K562 (cell line): Measurements from ENCODE around the gene CHERP.

ENCODE experiments used
- RAD21 ChIP-seq, 2 experiments: fragments of 250-450 bp in 1 of 2; fragments of 450-650 bp in 1 of 2; sonication (Bioruptor Pico) in 1 of 2; formaldehyde crosslinking in 1 of 2; IDR thresholded peaks in 1 of 2; conservative IDR thresholded peaks in 1 of 2; 2 replicates each; pipeline versions ENCODE4 v1.4.0 to v1.8.0; 2020 to 2022; ENCODE audit warnings: mild to moderate bottlenecking in 2 of 2, moderate library complexity in 1 of 2
- SETDB1 ChIP-seq: IDR thresholded peaks from one replicate; pipeline ENCODE4 v1.6.1; 2012; ENCODE audit warnings: low read length, control low read depth, inconsistent platforms
- SP1 ChIP-seq: sonication (generic); formaldehyde crosslinking; IDR thresholded peaks from 2 replicates; pipeline ENCODE4 v1.8.1; 2022; ENCODE audit warnings: mild to moderate bottlenecking, missing genetic modification reagents
- TF ChIP-seq, protein P1 (sequence below): sonication (generic); formaldehyde crosslinking; IDR thresholded peaks from 2 replicates; pipeline ENCODE4 v1.5.0; 2020; ENCODE audit warnings: missing genetic modification reagents

DNA sequence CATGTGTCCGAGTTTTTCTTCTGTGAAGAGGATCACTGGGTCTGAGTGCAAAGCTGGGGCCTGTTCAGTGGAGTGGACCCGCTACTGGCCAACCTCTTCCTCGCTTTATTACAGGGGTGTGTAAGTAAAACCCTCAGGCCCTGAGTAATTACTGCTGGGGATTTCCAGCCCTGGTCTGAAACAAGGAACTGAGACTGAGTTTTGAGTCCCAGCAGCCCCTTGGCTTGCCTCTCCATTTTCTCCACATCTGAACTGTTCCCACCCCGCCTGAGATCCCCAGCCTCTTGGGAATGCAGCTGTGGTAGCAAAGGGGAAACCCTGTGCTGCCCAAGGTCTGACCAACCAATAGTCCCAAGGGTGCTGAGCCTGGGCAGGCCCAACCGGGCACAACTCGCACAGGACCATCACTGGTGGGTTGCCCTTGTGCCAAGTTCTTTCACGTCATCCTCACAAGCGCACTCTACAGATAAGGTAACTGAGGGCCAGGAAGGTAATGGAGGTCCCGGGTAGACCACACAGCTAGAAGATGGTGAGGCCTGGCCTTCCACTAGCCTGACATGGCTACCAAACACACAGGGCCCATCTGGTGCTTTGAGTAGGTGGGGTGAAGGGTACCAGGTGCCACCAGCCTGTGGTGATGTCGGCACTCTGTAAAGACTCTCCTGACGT, 43.7 kb upstream of the CHERP start:
- TF ChIP-seq RAD21 (CRISPR knock-in tag; conservative IDR thresholded peaks at IDR 0.05 in 1 of 2, IDR thresholded peaks at IDR 0.05 in 1 of 2) (no peak), SETDB1 (no peak), SP1 (CRISPR knock-in tag) (no peak)
- TF ChIP-seq, protein P1, sequence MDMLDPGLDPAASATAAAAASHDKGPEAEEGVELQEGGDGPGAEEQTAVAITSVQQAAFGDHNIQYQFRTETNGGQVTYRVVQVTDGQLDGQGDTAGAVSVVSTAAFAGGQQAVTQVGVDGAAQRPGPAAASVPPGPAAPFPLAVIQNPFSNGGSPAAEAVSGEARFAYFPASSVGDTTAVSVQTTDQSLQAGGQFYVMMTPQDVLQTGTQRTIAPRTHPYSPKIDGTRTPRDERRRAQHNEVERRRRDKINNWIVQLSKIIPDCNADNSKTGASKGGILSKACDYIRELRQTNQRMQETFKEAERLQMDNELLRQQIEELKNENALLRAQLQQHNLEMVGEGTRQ (CRISPR knock-in tag), result no peak
